GM12872 (cell line): ENCODE data around the gene DNAJB11.

ENCODE experiments used
- TF ChIP-seq, protein P1 (sequence below): IDR thresholded peaks from 3 replicates; pipeline ENCODE4 v1.5.1; 2011; ENCODE audit warnings: low read depth, mild to moderate bottlenecking, low read length, moderate library complexity; ENCODE audit not compliant: insufficient read depth

Gene DNAJB11

GRCh38 chr3:186583831-186584230 is 13.3 kb downstream of the DNAJB11 start:
- TF ChIP-seq, protein P1, sequence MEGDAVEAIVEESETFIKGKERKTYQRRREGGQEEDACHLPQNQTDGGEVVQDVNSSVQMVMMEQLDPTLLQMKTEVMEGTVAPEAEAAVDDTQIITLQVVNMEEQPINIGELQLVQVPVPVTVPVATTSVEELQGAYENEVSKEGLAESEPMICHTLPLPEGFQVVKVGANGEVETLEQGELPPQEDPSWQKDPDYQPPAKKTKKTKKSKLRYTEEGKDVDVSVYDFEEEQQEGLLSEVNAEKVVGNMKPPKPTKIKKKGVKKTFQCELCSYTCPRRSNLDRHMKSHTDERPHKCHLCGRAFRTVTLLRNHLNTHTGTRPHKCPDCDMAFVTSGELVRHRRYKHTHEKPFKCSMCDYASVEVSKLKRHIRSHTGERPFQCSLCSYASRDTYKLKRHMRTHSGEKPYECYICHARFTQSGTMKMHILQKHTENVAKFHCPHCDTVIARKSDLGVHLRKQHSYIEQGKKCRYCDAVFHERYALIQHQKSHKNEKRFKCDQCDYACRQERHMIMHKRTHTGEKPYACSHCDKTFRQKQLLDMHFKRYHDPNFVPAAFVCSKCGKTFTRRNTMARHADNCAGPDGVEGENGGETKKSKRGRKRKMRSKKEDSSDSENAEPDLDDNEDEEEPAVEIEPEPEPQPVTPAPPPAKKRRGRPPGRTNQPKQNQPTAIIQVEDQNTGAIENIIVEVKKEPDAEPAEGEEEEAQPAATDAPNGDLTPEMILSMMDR = no peak

GRCh38 chr3:186587183-186587582 is 16.7 kb downstream of the DNAJB11 start:
- TF ChIP-seq, protein P1 = no peak

- TF ChIP-seq, protein P1 = no peak
Observed at GRCh38 chr3:186588632-186589031, 18.1 kb downstream of the DNAJB11 start.

- TF ChIP-seq, protein P1 = 0 out of 3 replicates have a peak, but pooled peaks have one; percentile 23
Observed at GRCh38 chr3:186589121-186589520, 18.6 kb downstream of the DNAJB11 start.

- TF ChIP-seq, protein P1 = no peak
Observed at GRCh38 chr3:186589856-186590579, 19.5 kb downstream of the DNAJB11 start.

DNA sequence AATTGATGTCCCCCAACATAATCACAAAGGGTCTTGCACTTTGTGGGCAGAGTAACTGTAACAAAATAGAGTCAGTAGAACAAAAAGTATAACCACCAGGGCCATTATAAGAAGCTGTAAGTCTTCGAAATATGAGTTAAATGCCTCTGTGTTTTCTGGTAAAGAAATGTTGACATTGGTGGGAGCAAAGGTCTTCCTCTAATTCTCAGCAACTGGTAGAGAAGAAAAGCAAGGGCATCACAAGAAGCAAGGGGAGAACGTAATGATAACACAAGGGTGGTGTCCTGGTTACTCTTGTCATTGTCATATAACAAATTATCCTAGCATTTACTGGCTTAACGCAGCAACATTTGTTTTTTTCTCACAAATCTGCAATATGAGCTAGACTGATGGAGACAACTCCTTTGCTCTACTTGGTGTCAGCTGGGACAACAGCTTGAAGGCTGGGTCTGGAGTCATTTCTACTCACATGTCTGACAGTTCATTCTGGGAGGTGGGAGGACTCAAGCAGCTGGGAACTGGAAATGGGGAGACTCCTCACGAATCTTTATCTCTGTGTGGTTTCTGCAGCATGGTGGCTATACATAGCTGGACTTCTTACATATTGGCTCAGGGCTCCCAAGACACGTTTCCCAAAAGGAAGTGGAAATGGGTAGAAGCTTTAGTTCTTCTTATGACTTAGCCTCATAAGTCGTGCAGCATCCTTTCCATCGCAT is 20.2 kb downstream of the DNAJB11 start:
- TF ChIP-seq, protein P1 = no peak

GRCh38 chr3:186592682-186593081 is 22.2 kb downstream of the DNAJB11 start:
- TF ChIP-seq, protein P1 = no peak
